Inflammatory macrophage treated with lipopolysaccharide for 4 hours (primary cell): ENCODE data around the gene PERM1.
"Not testable (repeated sequence)": the region's sequence is repeated elsewhere in the genome, so short reads cannot be mapped to it uniquely, and the experiment has no call there.

Experiments used
- DNase-seq: peaks from one replicate; pipeline ENCODE4 v3.0.0-alpha.2; 2020

The PERM1 gene

DNA sequence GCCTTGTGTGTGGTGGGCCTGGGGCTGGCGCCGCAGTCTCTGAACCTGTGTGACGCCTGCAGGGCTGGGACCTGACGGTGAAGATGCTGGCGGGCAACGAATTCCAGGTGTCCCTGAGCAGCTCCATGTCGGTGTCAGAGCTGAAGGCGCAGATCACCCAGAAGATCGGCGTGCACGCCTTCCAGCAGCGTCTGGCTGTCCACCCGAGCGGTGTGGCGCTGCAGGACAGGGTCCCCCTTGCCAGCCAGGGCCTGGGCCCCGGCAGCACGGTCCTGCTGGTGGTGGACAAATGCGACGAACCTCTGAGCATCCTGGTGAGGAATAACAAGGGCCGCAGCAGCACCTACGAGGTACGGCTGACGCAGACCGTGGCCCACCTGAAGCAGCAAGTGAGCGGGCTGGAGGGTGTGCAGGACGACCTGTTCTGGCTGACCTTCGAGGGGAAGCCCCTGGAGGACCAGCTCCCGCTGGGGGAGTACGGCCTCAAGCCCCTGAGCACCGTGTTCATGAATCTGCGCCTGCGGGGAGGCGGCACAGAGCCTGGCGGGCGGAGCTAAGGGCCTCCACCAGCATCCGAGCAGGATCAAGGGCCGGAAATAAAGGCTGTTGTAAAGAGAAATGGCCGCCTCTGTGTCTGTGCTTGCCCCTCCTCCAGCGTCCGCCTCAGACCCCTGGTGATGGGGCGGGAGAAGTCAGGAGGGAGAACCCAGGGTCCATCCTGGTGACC is 32.2 kb upstream of the PERM1 start:
- DNase-seq = no peak

GRCh38 chr1:1013105-1013921 is 31.4 kb upstream of the PERM1 start, which contains the start of gene ISG15:
ISG15 (plus strand) TSS chr1:1013497; CDS start chr1:1013574, 77 bp downstream.
- peak; percentile 99 for DNase-seq

DNA sequence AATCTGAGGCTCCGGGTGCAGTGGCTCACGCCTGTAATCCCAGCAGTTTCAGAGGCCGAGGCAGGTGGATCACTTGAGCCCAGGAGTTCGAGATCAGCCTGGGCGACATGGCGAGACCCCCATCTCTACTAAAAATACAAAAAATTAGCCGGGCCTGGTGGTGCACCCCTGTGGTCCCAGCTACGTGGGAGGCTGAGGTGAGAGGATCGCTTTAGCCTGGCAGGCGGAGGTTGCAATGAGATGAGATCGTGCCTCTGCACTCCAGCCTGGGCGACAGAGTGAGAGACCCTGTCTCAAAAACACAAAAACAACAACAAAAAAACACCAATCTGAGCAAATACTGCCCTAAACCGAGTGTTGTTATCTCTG is 30.8 kb upstream of the PERM1 start:
- not testable (repeated sequence) for DNase-seq

DNA sequence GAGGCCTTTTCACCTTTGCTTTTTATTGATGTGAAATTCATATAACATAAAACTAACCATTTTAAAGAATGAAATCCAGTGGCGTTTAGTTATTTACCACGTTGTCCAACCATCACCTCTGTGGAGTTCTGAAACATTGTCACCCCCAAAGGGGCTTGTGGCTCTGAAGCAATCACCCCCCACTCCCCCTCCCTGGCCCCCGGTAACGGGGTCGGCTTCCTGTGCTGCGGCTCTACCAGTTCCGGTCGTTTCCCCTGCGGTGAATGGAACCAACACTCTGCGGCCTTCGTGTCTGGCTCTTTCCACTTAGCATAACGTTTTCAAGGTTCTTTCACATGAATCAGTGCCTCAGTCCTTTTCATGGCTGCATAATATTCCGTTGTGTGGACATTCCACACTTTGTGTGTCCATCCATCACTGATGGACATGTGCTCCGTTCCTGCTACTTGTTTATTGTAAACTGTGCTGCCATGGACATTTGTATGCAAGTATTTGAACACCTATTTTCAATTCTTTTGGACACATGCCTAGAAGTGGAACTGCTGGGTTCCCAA is 29.6 kb upstream of the PERM1 start:
- no peak for DNase-seq

- not testable (repeated sequence) for DNase-seq
Observed at GRCh38 chr1:1010131-1010530, 28.2 kb upstream of the PERM1 start.

- DNase-seq = no peak
Observed at GRCh38 chr1:1006305-1007159, 24.6 kb upstream of the PERM1 start.

DNA sequence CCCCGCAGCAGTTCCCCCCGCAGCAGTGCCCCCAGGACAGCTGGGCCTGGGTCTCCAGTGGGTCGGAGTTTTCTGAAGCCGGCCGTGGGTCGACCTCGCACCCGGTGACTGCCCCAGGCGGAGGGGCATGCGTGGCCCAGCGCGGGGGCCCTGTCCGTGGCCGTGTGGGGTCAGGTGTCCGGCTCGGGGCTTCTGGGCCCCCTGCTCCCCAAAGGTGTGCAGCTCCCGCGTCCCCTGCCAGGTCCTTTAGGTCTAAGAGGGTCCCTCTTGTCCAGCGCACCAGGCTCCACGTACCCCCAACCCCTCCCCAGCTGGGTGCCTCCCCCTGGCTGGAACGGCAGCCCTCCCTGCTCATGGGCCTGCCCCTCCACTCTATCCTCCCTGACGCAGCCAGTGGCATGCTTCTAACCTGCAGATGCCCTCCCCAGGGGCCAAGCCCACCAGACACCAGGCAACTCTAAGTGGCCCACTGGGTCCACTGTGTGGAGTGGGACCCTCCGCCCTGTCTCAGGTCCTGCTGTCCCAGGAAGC is 23.9 kb upstream of the PERM1 start:
- DNase-seq = no peak

DNA sequence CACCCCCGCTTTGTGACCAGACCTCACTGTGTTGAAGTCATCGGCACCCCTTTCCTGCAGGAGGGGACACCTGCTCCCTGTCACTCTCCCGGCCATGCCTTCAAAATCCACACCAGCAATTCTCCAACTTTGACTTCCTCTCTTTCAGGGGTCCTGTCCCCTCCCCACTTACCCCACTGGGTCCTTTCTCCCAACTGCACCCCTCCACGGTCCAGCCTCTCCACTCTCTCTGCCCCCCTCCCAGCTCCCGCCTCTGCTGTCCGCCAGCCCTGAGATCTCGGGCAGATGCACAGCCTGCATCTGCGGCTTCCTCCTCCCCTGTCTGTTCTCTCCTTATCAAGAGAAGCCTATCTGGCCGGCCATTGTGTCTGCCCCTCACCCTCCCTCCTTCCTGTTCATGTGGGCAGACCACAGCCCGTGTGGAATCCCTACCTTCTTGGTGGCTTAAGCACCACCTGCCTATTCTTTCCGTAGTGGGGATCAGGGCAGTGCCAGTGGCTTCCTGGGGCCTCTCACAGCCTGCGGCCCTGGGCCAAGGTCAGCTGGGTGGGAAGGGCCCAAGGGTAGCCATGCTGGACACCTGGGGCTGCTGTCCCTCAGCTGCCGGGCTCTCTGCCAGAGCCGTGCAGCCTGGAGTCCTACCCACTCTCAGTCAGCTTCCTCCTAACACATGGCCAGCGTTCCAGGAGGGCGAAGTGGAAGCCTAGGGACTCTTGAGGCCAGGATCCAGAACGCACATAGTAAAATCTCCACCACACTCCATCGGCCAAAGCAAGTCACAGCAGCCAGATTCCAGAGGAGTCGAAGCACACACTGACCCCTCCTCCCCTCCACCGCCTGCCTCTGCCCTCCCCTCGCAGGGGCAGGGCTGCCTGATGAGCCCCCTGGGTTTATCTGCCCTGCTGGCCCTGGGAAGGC is 23.1 kb upstream of the PERM1 start:
- no peak for DNase-seq

DNA sequence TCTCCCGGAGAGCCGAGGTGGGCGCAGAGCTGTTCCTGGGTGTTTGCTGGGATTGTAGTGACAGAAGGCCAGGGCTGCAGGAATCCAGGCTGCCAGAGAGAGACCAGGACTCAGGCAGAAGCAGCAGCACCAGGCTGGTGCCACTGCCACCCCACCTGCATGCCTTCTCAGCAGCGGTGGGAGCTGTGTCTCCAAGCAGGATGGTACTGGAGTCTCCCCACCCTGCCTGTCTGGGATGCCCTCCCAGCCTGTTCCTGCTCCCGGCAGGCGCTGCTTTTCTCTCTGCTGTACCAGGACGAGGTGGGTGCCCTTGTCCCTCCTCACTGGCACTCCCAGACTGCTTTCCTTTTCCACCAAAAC is 22.5 kb upstream of the PERM1 start:
- no peak for DNase-seq

GRCh38 chr1:1003618-1004419 is 21.9 kb upstream of the PERM1 start:
- no peak for DNase-seq

GRCh38 chr1:1001057-1001783 is 19.3 kb upstream of the PERM1 start:
- DNase-seq = no peak

DNA sequence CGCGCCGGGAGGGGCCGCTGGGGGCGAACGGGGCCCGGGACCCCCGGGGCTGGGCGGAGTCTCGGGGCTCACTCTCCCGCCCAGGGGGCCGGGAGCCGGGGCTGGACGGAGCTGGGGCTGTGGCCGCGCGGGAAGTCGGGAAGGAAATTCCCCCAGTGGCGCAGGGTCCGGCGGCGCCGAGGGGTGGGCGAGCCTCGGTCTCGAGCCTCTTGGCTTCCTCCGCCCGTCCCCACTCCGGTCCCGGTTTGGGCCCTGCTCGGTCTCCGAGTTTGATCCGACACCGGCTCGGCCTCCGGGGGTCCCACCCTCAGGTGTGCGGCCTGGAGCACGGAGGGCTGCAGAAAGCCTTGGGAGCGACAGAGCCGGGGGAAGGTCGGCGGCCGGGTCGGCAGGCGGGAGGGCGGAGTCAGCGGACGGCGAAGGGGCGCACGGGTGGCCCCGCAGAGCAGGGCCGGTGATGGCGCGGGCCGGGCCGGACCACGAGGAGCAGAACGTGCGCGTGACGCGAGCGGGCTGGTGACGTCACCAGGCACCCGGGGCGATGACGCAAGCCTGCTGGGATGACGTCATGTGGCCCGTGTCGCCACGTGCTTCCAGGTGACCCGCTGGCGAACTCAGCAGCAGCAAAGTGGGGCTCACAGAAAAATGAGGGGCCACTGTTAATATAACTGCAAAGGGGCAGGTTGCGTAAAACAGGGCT is 18.6 kb upstream of the PERM1 start:
- DNase-seq = peak; percentile 83

DNA sequence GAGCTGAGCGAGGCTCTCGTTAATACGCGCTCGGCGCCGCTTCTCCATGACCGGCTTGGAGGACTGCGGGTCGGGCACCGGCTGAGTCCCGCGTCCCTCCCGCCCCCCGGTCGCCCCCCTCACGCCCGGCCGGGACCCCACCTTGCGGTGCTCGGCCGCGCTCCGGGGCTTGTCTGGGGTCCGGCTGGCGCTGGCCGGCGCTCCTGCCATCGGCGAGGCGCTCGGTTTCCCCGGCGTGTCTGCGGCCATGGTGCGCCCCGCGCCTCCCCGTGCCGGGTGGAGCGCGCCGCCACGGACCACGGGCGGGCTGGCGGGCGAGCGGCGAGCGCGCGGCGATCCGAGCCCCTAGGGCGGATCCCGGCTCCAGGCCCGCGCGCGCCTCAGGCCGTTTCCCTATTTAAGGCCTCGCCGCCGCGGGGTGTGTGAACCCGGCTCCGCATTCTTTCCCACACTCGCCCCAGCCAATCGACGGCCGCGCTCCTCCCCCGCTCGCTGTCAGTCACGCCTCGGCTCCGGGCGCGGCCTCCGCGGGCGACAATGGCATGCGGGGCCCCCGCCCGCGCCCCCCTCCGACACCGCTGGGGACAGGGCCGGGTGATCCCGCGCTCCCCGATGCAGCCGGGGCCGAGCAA is 17.9 kb upstream of the PERM1 start, which contains the start of gene HES4:
TSS of gene HES4 (minus strand) at position 373 of the 632 bp plus-strand sequence. CDS start at position 249, 124 bp downstream.
- peak; percentile 95 for DNase-seq

GRCh38 chr1:998995-999724 is 17.3 kb upstream of the PERM1 start:
- DNase-seq = no peak

DNA sequence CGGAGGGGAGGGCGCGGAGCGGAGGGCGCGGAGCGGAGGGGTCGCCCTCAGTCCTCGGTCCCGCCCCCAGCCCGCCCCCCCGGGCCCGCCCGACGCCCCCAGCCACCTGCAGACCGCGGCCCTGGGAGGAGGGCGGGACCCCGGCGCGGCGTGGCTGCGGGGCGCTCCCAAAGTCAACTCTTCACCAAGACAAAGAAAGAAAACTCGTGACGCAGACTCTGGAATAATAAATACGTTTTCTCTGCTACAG is 16.8 kb upstream of the PERM1 start:
- DNase-seq = no peak

GRCh38 chr1:997993-998744 is 16.3 kb upstream of the PERM1 start:
- no peak for DNase-seq

DNA sequence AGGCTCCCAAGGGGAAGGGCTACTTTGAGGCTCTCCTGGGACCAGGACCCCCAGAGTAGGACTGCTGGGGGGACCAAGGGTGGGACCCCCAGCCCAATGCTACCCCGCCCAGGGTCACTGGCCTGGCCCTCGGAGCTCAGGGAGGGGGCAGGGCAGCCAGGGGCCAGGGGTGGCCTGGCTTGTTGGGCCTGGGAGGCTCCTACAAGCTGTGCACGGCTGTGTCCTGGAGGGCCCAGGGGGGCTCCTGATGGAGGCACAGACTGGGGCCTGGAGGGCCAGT is 15.8 kb upstream of the PERM1 start:
- no peak for DNase-seq
